Heart left ventricle (tissue), 16 donors: ENCODE measurements around the gene TTLL10. TPM values are rescaled to one million over a fixed set of nuclear protein-coding genes. Genes with fewer than 3 reads are reported as not detected.
A peak's percentile ranks its signal among the peaks of the same experiment; 100 is the strongest.

Experiments used
- ATAC-seq, 4 donors: fragments of 200-7000 bp; cut with Tn5 transposase; one replicate each; pipeline ENCODE4 v1.9.1; 2020 to 2022; ENCODE audit warnings: moderate library complexity in 4 of 4, mild to moderate bottlenecking in 3 of 4, moderate number of reproducible peaks in 1 of 4
- DNase-seq, 5 donors: peaks; one replicate each; pipeline ENCODE4 v3.0.0-alpha.2; 2020
- H3K27ac ChIP-seq, 12 donors: fragments of 200-600 bp; sonication (generic) in 4 of 12; one replicate each; pipeline versions ENCODE4 v1.5.0 to v1.8.0; 2016 to 2022; ENCODE audit warnings: mild to moderate bottlenecking in 2 of 12
- H3K27me3 ChIP-seq, 9 donors: fragments of 200-600 bp; sonication (generic) in 2 of 9; one replicate each; pipeline versions ENCODE4 v1.5.1 to v1.8.0; 2016 to 2022; ENCODE audit warnings: mild to moderate bottlenecking in 3 of 9
- H3K36me3 ChIP-seq, 9 donors: fragments of 200-600 bp; sonication (generic) in 2 of 9; one replicate each; pipeline versions ENCODE4 v1.5.0 to v1.8.0; 2018 to 2022; ENCODE audit warnings: mild to moderate bottlenecking in 2 of 9
- H3K4me1 ChIP-seq, 12 donors: fragments of 200-600 bp; sonication (generic) in 4 of 12; one replicate each; pipeline versions ENCODE4 v1.5.0 to v1.8.0; 2016 to 2022; ENCODE audit warnings: mild to moderate bottlenecking in 3 of 12
- H3K4me3 ChIP-seq, 12 donors: fragments of 200-600 bp; sonication (generic) in 4 of 12; one replicate each; pipeline versions ENCODE4 v1.5.0 to v1.8.0; 2017 to 2022; ENCODE audit warnings: mild to moderate bottlenecking in 9 of 12, moderate library complexity in 4 of 12
- H3K9me3 ChIP-seq, 12 donors: fragments of 200-600 bp; sonication (generic) in 4 of 12; one replicate each; pipeline versions ENCODE4 v1.5.0 to v1.8.0; 2016 to 2022; ENCODE audit warnings: mild to moderate bottlenecking in 1 of 12
- CTCF ChIP-seq, 12 donors: fragments of 200-600 bp; sonication (generic) in 4 of 12; IDR thresholded peaks; one replicate each; pipeline versions ENCODE4 v1.5.0 to v1.8.0; 2018 to 2022; ENCODE audit warnings: antibody characterized with exemption in 12 of 12, mild to moderate bottlenecking in 5 of 12
- POLR2A ChIP-seq, 2 donors: fragments of 450-650 bp; IDR thresholded peaks; one replicate each; pipeline ENCODE4 v1.6.1; 2017; ENCODE audit warnings: antibody characterized with exemption in 2 of 2, mild to moderate bottlenecking in 2 of 2, moderate library complexity in 2 of 2
- WGBS, 4 donors: extraction: QIAGEN DNeasy Blood & Tissue Kit in 2 of 4; methylation state at CpG; one replicate each; pipeline versions ENCODE4 v1.1.5 to v1.1.7; 2013 to 2018; 5-methylcytosine and 5-hydroxymethylcytosine counted together
- intact Hi-C, 10 donors: fragments of 100-400 bp; cut with DNase I; formaldehyde crosslinking; loops; one replicate each; pipeline versions ENCODE4 v1.11.1 to v1.14.2; 2022
- polyA plus RNA-seq, 2 donors: library from polyadenylated mRNA; stranded (reverse); fragments of 200-250 nt; gene quantifications; one replicate each; pipeline ENCODE4 v1.2.3, GENCODE V29; 2013
- total RNA-seq, 9 donors: library from RNA; depleted of rRNA in 2 of 9; stranded (reverse); fragments of >200 nt in 2 of 9; fragmentation: NEBNext Ultra II Directional in 3 of 9; extraction: Animal tissue kit (Norgen Biotek cat#: 25700) in 3 of 9; gene quantifications; one replicate each; pipeline versions ENCODE4 v1.1.0 to v1.2.4, GENCODE V29; 2016 to 2023
- donor health status: ischemic (EF 13 %, LVEDD 7.1; RV severe dilation, severe dysfunction).
- donor health status: healthy with polysubstance abuse.
- donor health status: DM: no; HTN: yes; CAD: no.
- donor health status: DM: no; HTN: no; CAD: no.
- donor health status: ischemic (EF 25% LVEDD 6.9; RV normal size, moderate dysfunction).
- donor health status: ischemic (EF 25% LVEDD 5.7; RV mildly dilated, moderate dysfunction).
- donor health status: healthy.
- donor health status: DM: yes; HTN: yes; CAD: no.
- donor health status: ischemic (EF 35%, LVEDD 5.7; RV mildly dilated, moderate dysfunction).
- donor health status: nonischemic (EF 11% LVEDD 7.7; RV severe dilation, severe dysfunction).
- donor health status: DM: yes; HTN: yes; CAD: no.
- donor health status: PGD.
- donor health status: ischemic (EF 29% LVEDD 5.4; RV normal size, mild dysfunction).
- donor health status: nonischemic (EF 23%, LVEDD 6.1; RV moderate dilation, normal function).

The TTLL10 gene
- total and polyA plus RNA-seq, 11 donors, result 0.03 to 0.53 (median 0.21) TPM; not detected in 4

GRCh38 chr1:1179983-1180861 is 6.5 kb downstream of the TTLL10 start:
- intact Hi-C loops, result no loop called here
- Histone ChIP-seq H3K9me3 (no peaks in the 10 kb centered on the region), H3K4me3 (no peak overlapping the region), H3K4me1 (peaks cover 0 to 14% (median 0%) of the 10 kb centered on the region in 12 donors), H3K27ac (no peak overlapping the region), H3K27me3 (peaks cover 0 to 52% (median 21%) of the 10 kb centered on the region in 9 donors), H3K36me3 (no peaks in the 10 kb centered on the region)
- ATAC-seq, result no peak
- TF ChIP-seq CTCF (IDR thresholded peaks at IDR 0.05) (no peak), POLR2A (IDR thresholded peaks at IDR 0.05) (no peak)
- 74 to 77% (median 76%) methylated on average over 14 to 51 of the region's 51 CpGs for WGBS, 4 donors
- peak in 4 of 5 donors; percentile 4 to 61 (median 18) for DNase-seq

GRCh38 chr1:1181129-1181937 is 7.7 kb downstream of the TTLL10 start:
- peaks cover 0 to 43% (median 15%) of the 10 kb centered on the region in 9 donors for H3K27me3 ChIP-seq
- no peaks in the 10 kb centered on the region for H3K36me3 ChIP-seq
- intact Hi-C loops, result no loop called here
- H3K9me3 ChIP-seq, result no peaks in the 10 kb centered on the region
- ATAC-seq (no peak), DNase-seq (peak in 4 of 5 donors; percentile 9 to 51 (median 17))
- no peak overlapping the region for H3K27ac ChIP-seq
- H3K4me1 ChIP-seq, result peaks cover 0 to 14% (median 0%) of the 10 kb centered on the region in 12 donors
- no peak overlapping the region for H3K4me3 ChIP-seq
- 88 to 91% (median 90%) methylated on average over 26 of the region's 26 CpGs for WGBS, 4 donors
- TF ChIP-seq CTCF (IDR thresholded peaks at IDR 0.05) (no peak), POLR2A (IDR thresholded peaks at IDR 0.05) (no peak)

- peaks cover 0 to 37% (median 14%) of the 10 kb centered on the region in 9 donors for H3K27me3 ChIP-seq
- peaks cover 0 to 14% (median 0%) of the 10 kb centered on the region in 12 donors for H3K4me1 ChIP-seq
- ATAC-seq (no peak), DNase-seq (peak in 4 of 5 donors; percentile 5 to 40 (median 14))
- whole genome bisulfite sequencing, 4 donors, result 82 to 87% (median 85%) methylated on average over 14 to 21 of the region's 21 CpGs
- no peaks in the 10 kb centered on the region for H3K36me3 ChIP-seq
- TF ChIP-seq CTCF (IDR thresholded peaks at IDR 0.05), result no peak
- no peak for TF ChIP-seq POLR2A (IDR thresholded peaks at IDR 0.05)
- no peak overlapping the region for H3K4me3 ChIP-seq
- intact Hi-C loops, result no loop called here
- H3K9me3 ChIP-seq, result no peaks in the 10 kb centered on the region
- no peak overlapping the region for H3K27ac ChIP-seq
Observed at GRCh38 chr1:1181938-1182410, 8.3 kb downstream of the TTLL10 start.
